SU-DHL-6 (cell line): ENCODE data around the gene DDX17.

Source experiments
- EZH2phosphoT487 ChIP-seq: fragments of 200-600 bp; sonication (generic), shearing (Covaris generic); conservative IDR thresholded peaks from 2 replicates; pipeline ENCODE4 v1.6.1; 2018; ENCODE audit warnings: mild to moderate bottlenecking, antibody characterized with exemption, low read length, moderate library complexity, mixed read lengths
- TF ChIP-seq, protein P1 (sequence below): fragments of 200-600 bp; sonication (generic); IDR thresholded peaks from one replicate; pipeline ENCODE4 v1.5.1; 2017; ENCODE audit warnings: antibody characterized with exemption, mild to moderate bottlenecking, low read length, moderate library complexity; ENCODE audit not compliant: insufficient read depth, poor library complexity, severe bottlenecking

DNA sequence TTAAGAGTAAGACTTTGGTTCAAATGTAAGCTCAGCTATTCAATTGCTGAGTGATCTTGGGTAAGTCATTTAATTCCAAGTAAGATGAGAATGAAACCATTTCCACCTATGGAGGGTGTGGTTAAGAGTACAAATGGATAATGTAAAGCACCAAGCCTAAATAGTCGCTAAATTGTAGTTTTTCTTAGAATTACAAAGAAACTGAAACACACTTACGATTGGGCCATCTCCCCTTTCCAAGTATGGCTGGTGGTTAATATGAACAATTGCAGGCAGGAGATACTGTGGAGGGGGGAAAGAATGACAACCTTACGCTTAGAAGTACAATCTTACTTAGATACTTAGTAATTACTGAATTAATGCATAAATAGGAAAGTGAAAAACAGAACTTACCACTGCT, 8.2 kb downstream of the DDX17 start:
- TF ChIP-seq, protein P1, sequence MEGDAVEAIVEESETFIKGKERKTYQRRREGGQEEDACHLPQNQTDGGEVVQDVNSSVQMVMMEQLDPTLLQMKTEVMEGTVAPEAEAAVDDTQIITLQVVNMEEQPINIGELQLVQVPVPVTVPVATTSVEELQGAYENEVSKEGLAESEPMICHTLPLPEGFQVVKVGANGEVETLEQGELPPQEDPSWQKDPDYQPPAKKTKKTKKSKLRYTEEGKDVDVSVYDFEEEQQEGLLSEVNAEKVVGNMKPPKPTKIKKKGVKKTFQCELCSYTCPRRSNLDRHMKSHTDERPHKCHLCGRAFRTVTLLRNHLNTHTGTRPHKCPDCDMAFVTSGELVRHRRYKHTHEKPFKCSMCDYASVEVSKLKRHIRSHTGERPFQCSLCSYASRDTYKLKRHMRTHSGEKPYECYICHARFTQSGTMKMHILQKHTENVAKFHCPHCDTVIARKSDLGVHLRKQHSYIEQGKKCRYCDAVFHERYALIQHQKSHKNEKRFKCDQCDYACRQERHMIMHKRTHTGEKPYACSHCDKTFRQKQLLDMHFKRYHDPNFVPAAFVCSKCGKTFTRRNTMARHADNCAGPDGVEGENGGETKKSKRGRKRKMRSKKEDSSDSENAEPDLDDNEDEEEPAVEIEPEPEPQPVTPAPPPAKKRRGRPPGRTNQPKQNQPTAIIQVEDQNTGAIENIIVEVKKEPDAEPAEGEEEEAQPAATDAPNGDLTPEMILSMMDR, result no peak
- TF ChIP-seq EZH2phosphoT487, result no peak
